Activated CD4-positive, alpha-beta T cell treated with anti-CD3 and anti-CD28 coated beads, Interleukin-2, Interleukin-6, amounts not matched to agents 100 ng/mL and 50 ng/mL, durations not matched to agents 16 hours and 8 hours (primary cell): ENCODE data around the gene ZBTB40.

Experiments used
- DNase-seq: peaks from one replicate; pipeline ENCODE4 v3.0.0-alpha.2; 2020

ZBTB40 gene

GRCh38 chr1:22508991-22509390, 57.3 kb downstream of the ZBTB40 start:
- no peak for DNase-seq

DNA sequence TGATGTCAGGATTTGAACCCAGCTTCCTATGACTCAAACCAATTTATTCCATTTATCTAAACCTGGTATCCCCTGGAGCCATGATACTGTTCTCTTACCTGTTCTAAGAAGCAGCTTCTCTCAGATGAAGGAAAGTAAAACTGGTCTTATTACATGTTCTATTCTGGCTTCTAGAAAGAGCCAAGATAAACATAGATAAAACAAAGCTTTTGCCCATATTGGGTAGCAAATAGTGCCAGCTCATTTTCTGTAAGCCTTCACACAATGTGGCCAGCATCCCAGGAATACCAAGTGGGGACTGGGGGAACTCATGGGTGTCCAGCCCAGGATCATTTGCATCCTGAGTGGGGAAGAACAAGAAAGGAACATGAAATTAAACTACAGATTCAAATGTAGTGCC, 58.2 kb downstream of the ZBTB40 start:
- no peak for DNase-seq

- DNase-seq = no peak
Measured at GRCh38 chr1:22512873-22513272, 61.2 kb downstream of the ZBTB40 start.

DNA sequence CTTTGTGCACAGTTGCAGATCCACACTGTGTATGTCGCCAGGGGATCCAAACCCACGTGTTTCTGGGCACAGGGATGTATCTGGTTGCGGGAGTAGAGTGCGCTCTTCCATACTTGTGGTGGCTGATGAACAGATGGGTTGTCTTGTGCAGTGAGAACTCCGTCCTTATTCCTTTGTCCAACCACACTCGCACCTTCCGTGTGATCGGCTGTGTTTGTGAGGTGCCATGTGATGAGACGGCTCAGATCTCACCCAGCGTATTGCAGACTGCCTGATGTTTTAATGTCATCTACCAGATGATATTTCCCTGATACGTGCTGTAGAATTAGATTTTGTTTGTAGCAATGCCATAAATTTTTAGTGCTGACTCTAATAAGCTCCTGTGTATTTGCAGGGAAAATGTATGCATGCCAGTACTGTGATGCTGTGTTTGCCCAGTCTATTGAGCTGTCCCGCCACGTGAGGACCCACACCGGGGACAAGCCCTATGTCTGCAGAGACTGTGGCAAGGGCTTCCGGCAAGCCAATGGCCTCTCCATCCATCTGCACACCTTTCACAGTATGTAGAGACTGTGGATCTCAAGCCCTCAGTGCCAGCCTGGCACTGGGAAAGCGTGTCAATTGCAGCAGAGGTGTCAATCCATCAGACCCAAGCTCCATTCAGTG, 65.4 kb downstream of the ZBTB40 start:
- DNase-seq = no peak

GRCh38 chr1:22517956-22518355, 66.3 kb downstream of the ZBTB40 start:
- DNase-seq = no peak

GRCh38 chr1:22518379-22518778, 66.7 kb downstream of the ZBTB40 start:
- no peak for DNase-seq

GRCh38 chr1:22520871-22521270, 69.2 kb downstream of the ZBTB40 start:
- no peak for DNase-seq

- DNase-seq = no peak
Measured at GRCh38 chr1:22521692-22522091, 70.0 kb downstream of the ZBTB40 start.

DNA sequence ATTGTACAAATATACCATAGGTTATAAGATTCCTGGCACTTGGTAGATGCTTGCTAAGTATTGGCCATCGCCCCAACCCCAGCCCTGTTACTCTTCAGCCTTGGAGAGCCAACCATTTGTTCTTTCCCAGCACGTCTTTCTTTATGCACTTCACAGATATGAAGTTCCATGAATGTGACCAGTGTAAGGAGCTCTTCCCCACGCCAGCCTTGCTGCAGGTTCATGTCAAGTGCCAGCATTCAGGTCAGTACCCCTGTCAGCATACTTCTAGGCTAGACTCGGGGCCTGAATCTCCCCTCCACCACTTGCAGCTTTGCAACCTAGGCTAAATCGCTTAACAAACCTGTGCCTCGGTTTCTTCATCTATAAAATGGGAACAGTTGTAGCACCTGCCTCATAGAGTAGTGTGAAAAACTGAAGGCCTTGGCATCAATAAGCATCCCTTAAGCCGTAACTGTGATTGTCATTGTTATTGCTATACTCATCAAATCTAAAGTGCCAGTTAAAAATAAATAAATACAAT, 70.6 kb downstream of the ZBTB40 start:
- no peak for DNase-seq

DNA sequence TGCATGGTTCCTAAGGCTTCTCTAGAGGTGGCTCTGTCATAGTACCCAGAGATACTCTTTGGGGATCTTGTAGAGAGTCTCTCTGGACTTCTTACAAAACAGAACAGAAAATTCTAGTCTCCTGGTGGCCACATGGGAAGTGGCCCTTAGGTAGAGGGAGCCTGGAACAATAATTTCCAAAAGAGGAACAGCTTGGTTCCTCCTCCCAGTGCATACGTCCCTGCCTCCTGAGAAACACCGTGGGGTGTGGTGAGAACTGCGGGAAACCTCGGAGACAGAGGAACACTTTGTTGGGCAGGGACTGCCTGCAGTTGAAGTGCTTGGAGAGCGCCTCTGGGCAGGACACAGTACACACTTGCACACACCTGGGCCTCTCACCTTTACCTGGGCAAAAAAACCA, 72.8 kb downstream of the ZBTB40 start:
- DNase-seq = no peak

DNA sequence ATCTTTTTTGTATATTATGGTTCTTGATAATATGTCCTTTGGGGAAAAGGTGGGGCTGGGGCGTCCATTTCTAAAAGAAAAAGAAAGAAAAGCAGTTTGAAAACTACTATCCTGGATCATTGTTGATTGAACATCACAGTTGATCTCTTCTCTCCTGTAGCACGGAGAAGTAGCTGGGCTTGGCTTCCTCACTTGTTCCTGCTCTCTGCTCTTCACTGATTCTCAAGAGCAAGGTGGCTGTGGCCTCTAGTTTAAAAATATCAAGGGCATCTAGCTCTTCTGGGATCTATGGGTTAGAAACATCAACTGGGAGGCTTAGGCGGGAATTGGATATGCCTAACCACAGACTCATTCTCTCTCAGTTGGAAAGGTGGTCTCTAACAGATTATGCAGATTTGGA, 73.6 kb downstream of the ZBTB40 start:
- DNase-seq = no peak

DNA sequence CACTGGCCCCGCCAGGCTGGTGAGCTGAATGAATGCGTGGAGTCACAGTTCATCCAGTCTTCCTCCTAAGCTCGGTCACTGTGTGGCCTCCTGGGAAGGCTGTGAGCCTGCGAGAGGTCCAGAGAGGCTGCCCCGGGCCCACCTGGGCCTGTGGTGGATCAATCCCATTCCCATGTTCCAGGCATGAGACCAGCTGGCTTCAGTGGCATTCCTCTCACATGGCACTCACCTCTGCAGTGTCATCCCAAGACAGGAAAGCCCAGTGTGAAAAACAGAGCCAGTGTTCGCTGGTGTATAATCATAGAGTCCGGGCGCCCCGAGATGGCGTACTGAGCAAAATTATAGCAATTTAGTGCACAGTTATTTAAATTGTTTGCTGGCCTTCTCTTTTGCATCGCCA, 74.0 kb downstream of the ZBTB40 start:
- no peak for DNase-seq

GRCh38 chr1:22526098-22526497, 74.4 kb downstream of the ZBTB40 start:
- no peak for DNase-seq

- no peak for DNase-seq
Measured at GRCh38 chr1:22526677-22527076, 75.0 kb downstream of the ZBTB40 start.

DNA sequence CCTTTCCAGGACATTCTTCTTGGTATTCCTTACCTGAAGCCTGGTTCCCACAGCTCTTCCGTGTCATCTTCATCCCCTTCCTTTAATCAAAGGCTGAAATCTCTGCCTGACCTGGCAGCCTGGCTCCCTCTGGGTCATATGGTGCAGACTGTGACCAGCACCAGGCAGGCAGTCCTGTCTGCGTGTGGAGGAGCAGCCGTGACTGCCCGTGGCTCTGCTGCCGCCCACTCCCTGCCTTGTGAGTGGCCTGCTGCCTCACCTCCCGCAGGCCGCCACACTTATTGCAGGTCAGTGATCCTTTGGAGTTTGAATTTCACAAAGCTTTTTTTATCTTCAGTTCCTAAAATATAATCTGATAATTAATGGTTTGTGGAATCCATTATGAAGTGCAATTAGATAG, 75.5 kb downstream of the ZBTB40 start:
- no peak for DNase-seq

GRCh38 chr1:22527555-22528296, 76.1 kb downstream of the ZBTB40 start:
- no peak for DNase-seq

- no peak for DNase-seq
Measured at GRCh38 chr1:22528451-22528850, 76.8 kb downstream of the ZBTB40 start.

DNA sequence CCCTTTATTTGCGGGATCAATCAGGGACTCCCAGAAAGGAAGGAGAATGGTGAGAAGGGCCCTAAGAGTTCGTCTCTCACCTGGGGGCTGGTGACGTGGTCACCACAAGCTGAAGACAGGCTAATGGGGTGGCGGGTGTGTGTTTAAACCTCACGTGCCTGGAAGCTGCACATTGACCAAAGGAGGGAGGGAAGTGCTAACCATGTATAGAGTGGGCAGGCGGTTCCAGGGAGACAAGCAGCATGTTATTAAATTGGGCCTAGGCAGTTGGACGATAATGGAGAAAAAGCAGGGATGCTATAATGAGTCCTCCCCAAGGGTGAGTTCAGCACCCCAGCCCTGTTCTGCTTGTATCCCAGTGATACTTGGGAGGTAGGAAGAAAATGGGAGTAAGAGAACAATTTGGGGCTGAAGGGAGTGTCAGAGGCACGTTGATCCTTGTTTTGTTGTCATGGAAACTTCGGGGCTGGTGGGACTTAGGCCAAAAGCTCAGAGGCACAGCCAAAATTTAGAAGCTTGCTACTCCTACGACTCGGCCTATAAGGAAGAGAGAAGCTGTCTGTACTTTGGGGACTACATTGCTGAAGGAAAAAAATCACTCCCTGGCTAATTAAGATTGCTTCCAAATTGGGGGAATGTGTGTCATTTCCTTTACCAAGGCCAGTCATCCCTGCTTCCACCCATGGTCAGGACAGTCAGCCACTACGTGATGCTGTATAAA, 78.4 kb downstream of the ZBTB40 start:
- DNase-seq = no peak

DNA sequence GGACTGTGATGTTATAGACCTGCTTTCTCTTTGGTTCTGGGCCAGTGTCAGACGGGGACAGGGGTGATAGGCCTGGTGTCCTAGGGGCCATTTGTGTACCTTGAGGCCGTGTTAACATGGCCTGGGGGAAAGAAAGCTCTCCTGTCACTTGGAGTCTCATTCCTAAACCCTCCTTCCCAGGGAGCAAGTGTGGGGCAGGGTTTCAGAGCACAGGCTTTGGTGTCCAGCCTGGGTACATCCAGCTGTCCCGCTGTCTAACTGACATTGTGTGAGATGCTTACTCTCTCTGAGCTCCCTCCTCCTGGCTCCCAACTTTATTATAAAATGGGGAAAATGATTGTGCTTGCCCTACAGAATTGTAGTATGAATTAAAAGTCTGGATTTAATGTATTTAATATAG, 79.1 kb downstream of the ZBTB40 start:
- DNase-seq = no peak

GRCh38 chr1:22531251-22531650, 79.6 kb downstream of the ZBTB40 start:
- DNase-seq = no peak

DNA sequence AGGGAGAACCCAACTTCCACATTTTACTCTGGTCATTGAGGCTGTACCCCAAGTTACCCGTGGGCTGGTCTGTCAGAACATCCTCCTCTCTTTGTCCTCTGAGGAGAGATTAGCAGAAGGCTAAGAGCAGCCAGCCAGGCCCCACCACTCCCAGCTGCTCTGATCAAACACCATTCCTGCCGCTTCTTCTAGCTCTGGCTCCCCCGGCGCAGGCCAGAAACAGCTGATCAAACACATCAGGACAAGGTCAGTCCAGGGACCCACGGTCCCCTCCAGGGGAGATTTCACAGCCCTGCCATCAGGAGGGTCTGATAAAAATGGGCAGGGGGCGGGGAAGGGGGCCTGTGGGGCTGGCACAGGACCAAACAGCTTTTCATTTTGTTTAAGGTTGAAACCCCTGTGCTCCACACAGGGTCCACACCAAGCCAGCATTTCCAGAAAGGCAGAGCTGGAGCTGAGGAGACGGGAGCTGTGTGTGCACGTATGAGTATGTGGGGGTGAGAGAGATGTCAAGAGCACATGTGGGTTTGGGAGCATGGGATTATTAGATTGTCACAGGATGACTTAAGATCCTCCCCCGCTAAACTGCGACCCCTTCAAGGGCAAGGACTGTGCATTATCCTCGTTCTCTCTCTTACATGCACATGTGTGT, 81.7 kb downstream of the ZBTB40 start:
- no peak for DNase-seq

DNA sequence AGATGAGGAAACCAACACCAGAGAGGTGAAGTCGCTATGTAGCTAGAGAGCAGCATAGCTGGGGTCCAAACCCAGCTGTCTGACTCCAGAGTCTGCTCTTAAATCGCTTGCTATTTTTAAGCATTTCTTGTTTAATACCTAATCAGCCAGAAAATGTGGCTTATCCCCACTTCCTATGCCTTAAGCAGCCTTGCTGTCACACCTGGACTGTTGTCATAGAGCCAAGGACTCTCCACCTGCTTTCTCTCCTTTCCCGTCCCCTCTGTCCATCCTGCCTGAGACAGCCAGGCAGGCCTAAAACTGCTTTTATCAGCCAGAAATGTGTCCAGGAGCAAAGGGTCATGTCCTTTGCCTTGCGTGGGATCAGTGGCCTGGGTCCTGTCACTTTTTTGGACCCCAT, 83.3 kb downstream of the ZBTB40 start:
- no peak for DNase-seq

DNA sequence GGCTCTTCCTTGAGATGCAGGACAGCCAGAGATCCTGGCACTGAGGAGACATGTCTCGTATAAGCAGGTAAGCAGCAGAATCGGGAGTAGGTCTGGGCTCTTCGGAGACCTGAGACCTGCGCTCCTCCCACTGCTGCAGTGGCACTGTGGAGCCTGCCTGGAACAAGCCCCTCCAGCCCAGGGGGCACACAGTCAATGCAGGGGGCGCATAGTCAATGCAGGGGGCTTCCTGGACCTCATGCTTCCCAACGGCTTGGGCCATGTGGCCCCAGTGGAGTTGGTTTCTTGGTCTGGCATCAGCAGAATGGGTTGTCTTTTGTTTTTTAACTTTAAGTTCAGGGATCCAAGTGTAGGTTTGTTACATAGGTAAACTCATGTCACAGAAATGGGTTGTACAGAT, 83.7 kb downstream of the ZBTB40 start:
- no peak for DNase-seq
